GM12801 (cell line): ENCODE data around the gene FGGY.

ENCODE experiments used
- CTCF ChIP-seq: IDR thresholded peaks from one replicate; pipeline ENCODE4 v1.5.1; 2011; ENCODE audit warnings: control low read depth; ENCODE audit not compliant: insufficient read length; ENCODE audit errors: extremely low read depth

The FGGY gene

GRCh38 chr1:59683197-59683596 is 386.3 kb downstream of the FGGY start:
- no peak for TF ChIP-seq CTCF

- no peak for TF ChIP-seq CTCF
These were observed 387.8 kb downstream of the FGGY start for GRCh38 chr1:59684698-59685097.

- no peak for TF ChIP-seq CTCF
These were observed 388.2 kb downstream of the FGGY start for GRCh38 chr1:59685101-59685500.

GRCh38 chr1:59685666-59686065 is 388.8 kb downstream of the FGGY start:
- no peak for TF ChIP-seq CTCF

- TF ChIP-seq CTCF, result no peak
These were observed 389.3 kb downstream of the FGGY start for GRCh38 chr1:59686170-59686569.

- no peak for TF ChIP-seq CTCF
These were observed 389.7 kb downstream of the FGGY start for GRCh38 chr1:59686574-59686973.

GRCh38 chr1:59687081-59687480 is 390.2 kb downstream of the FGGY start:
- TF ChIP-seq CTCF, result no peak

- no peak for TF ChIP-seq CTCF
These were observed 392.1 kb downstream of the FGGY start for GRCh38 chr1:59688976-59689375.
